Activated T-helper 17 cell treated with anti-CD3 and anti-CD28 coated beads, Interleukin-2, amount 50 U/mL, for 72 hours (primary cell): ENCODE data around the gene MACROD1. TPM values are rescaled to one million over a fixed set of nuclear protein-coding genes. Genes with fewer than 3 reads are reported as not detected.

ENCODE experiments used
- ATAC-seq: fragments of 150-1000 bp; cut with Tn5 transposase; replicated peaks from 2 replicates; pipeline ENCODE4 v1.10.0; 2021; ENCODE audit warnings: mild to moderate bottlenecking, moderate library complexity
- H3K27ac Mint-ChIP-seq: one replicate; pipeline ENCODE4 v1.8.0; 2022; ENCODE audit warnings: mixed read lengths
- H3K27me3 Mint-ChIP-seq: one replicate; pipeline ENCODE4 v1.8.0; 2022; ENCODE audit warnings: mixed read lengths
- H3K36me3 Mint-ChIP-seq: one replicate; pipeline ENCODE4 v1.8.0; 2022; ENCODE audit warnings: low read depth, mild to moderate bottlenecking, mixed read lengths
- H3K4me1 Mint-ChIP-seq: one replicate; pipeline ENCODE4 v1.8.0; 2022; ENCODE audit warnings: mixed read lengths
- H3K4me3 Mint-ChIP-seq: one replicate; pipeline ENCODE4 v1.8.0; 2022; ENCODE audit warnings: mild to moderate bottlenecking, mixed read lengths
- H3K9me3 Mint-ChIP-seq: one replicate; pipeline ENCODE4 v1.8.0; 2022; ENCODE audit warnings: mixed read lengths
- total RNA-seq, 2 donors: library from RNA; stranded (reverse); gene quantifications; one replicate each; pipeline ENCODE4 v1.2.3, GENCODE V29; 2022

The MACROD1 gene
- total RNA-seq, 2 donors from 2014 or later: 5.4 to 9.6 TPM

GRCh38 chr11:64083398-64084080 lies 82.4 kb downstream of the MACROD1 start:
- Mint-ChIP-seq H3K36me3 (no peaks in the 10 kb centered on the region), H3K27me3 (no peaks in the 10 kb centered on the region), H3K4me1 (peaks cover 2% of the 10 kb centered on the region), H3K27ac (no peak overlapping the region), H3K9me3 (no peaks in the 10 kb centered on the region), H3K4me3 (no peak overlapping the region)
- no peak for ATAC-seq

GRCh38 chr11:64081745-64082442 lies 84.0 kb downstream of the MACROD1 start:
- H3K36me3 Mint-ChIP-seq: no peaks in the 10 kb centered on the region
- H3K9me3 Mint-ChIP-seq: no peaks in the 10 kb centered on the region
- no peak overlapping the region for H3K27ac Mint-ChIP-seq
- no peak overlapping the region for H3K4me3 Mint-ChIP-seq
- no peak for ATAC-seq
- H3K4me1 Mint-ChIP-seq: no peaks in the 10 kb centered on the region
- H3K27me3 Mint-ChIP-seq: no peaks in the 10 kb centered on the region

GRCh38 chr11:64080390-64080789 lies 85.5 kb downstream of the MACROD1 start:
- Mint-ChIP-seq H3K4me1 (no peaks in the 10 kb centered on the region), H3K27me3 (no peaks in the 10 kb centered on the region), H3K9me3 (no peaks in the 10 kb centered on the region), H3K36me3 (no peaks in the 10 kb centered on the region), H3K27ac (no peak overlapping the region), H3K4me3 (no peak overlapping the region)
- ATAC-seq: no peak

GRCh38 chr11:64078905-64079304 lies 87.0 kb downstream of the MACROD1 start:
- Mint-ChIP-seq H3K27ac (no peak overlapping the region), H3K9me3 (no peaks in the 10 kb centered on the region), H3K4me1 (peaks cover 5% of the 10 kb centered on the region), H3K36me3 (no peaks in the 10 kb centered on the region), H3K27me3 (no peaks in the 10 kb centered on the region), H3K4me3 (no peak overlapping the region)
- no peak for ATAC-seq

GRCh38 chr11:64078284-64078683 lies 87.6 kb downstream of the MACROD1 start:
- no peaks in the 10 kb centered on the region for H3K9me3 Mint-ChIP-seq
- H3K27ac Mint-ChIP-seq: no peak overlapping the region
- H3K4me3 Mint-ChIP-seq: no peak overlapping the region
- no peak for ATAC-seq
- peaks cover 5% of the 10 kb centered on the region for H3K4me1 Mint-ChIP-seq
- H3K27me3 Mint-ChIP-seq: no peaks in the 10 kb centered on the region
- no peaks in the 10 kb centered on the region for H3K36me3 Mint-ChIP-seq

GRCh38 chr11:64077607-64078006 lies 88.3 kb downstream of the MACROD1 start:
- Mint-ChIP-seq H3K27ac (no peak overlapping the region), H3K27me3 (no peaks in the 10 kb centered on the region), H3K9me3 (no peaks in the 10 kb centered on the region), H3K36me3 (no peaks in the 10 kb centered on the region), H3K4me3 (no peak overlapping the region), H3K4me1 (peaks cover 5% of the 10 kb centered on the region)
- no peak for ATAC-seq

- ATAC-seq: no peak
- no peaks in the 10 kb centered on the region for H3K27me3 Mint-ChIP-seq
- no peak overlapping the region for H3K27ac Mint-ChIP-seq
- no peak overlapping the region for H3K4me3 Mint-ChIP-seq
- H3K9me3 Mint-ChIP-seq: no peaks in the 10 kb centered on the region
- H3K4me1 Mint-ChIP-seq: peaks cover 5% of the 10 kb centered on the region
- H3K36me3 Mint-ChIP-seq: no peaks in the 10 kb centered on the region
Measured at GRCh38 chr11:64076758-64077157, 89.2 kb downstream of the MACROD1 start.

GRCh38 chr11:64074239-64074638 lies 91.7 kb downstream of the MACROD1 start:
- peak; percentile 82 for ATAC-seq

GRCh38 chr11:64073542-64073941 lies 92.4 kb downstream of the MACROD1 start:
- Mint-ChIP-seq H3K9me3 (no peaks in the 10 kb centered on the region), H3K27me3 (no peaks in the 10 kb centered on the region), H3K4me3 (no peak overlapping the region), H3K27ac (no peak overlapping the region), H3K36me3 (no peaks in the 10 kb centered on the region), H3K4me1 (peaks cover 5% of the 10 kb centered on the region)
- ATAC-seq: no peak

More at GRCh38 chr11:64074239-64074638, 91.7 kb downstream of the MACROD1 start:
- Mint-ChIP-seq H3K9me3 (no peaks in the 10 kb centered on the region), H3K4me1 (peaks cover 5% of the 10 kb centered on the region), H3K36me3 (no peaks in the 10 kb centered on the region), H3K27me3 (no peaks in the 10 kb centered on the region), H3K4me3 (no peak overlapping the region), H3K27ac (no peak overlapping the region)

GRCh38 chr11:64072871-64073270 lies 93.0 kb downstream of the MACROD1 start:
- H3K9me3 Mint-ChIP-seq: no peaks in the 10 kb centered on the region
- no peaks in the 10 kb centered on the region for H3K36me3 Mint-ChIP-seq
- no peak overlapping the region for H3K27ac Mint-ChIP-seq
- ATAC-seq: no peak
- no peaks in the 10 kb centered on the region for H3K27me3 Mint-ChIP-seq
- H3K4me3 Mint-ChIP-seq: no peak overlapping the region
- peaks cover 5% of the 10 kb centered on the region for H3K4me1 Mint-ChIP-seq

GRCh38 chr11:64072403-64072802 lies 93.5 kb downstream of the MACROD1 start:
- ATAC-seq: no peak
- Mint-ChIP-seq H3K9me3 (no peaks in the 10 kb centered on the region), H3K27me3 (no peaks in the 10 kb centered on the region), H3K36me3 (no peaks in the 10 kb centered on the region), H3K4me1 (peaks cover 5% of the 10 kb centered on the region), H3K27ac (no peak overlapping the region), H3K4me3 (no peak overlapping the region)

GRCh38 chr11:64071849-64072248 lies 94.1 kb downstream of the MACROD1 start:
- H3K4me1 Mint-ChIP-seq: peaks cover 5% of the 10 kb centered on the region
- H3K9me3 Mint-ChIP-seq: no peaks in the 10 kb centered on the region
- H3K27me3 Mint-ChIP-seq: no peaks in the 10 kb centered on the region
- no peak overlapping the region for H3K27ac Mint-ChIP-seq
- H3K4me3 Mint-ChIP-seq: no peak overlapping the region
- H3K36me3 Mint-ChIP-seq: no peaks in the 10 kb centered on the region
- no peak for ATAC-seq

GRCh38 chr11:64070314-64070681 lies 95.6 kb downstream of the MACROD1 start:
- H3K4me3 Mint-ChIP-seq: no peak overlapping the region
- H3K27ac Mint-ChIP-seq: no peak overlapping the region
- ATAC-seq: no peak
- H3K9me3 Mint-ChIP-seq: no peaks in the 10 kb centered on the region
- no peaks in the 10 kb centered on the region for H3K27me3 Mint-ChIP-seq
- H3K36me3 Mint-ChIP-seq: no peaks in the 10 kb centered on the region
- peaks cover 5% of the 10 kb centered on the region for H3K4me1 Mint-ChIP-seq

GRCh38 chr11:64069401-64070313 lies 96.3 kb downstream of the MACROD1 start:
- H3K36me3 Mint-ChIP-seq: no peaks in the 10 kb centered on the region
- H3K4me3 Mint-ChIP-seq: no peak overlapping the region
- H3K27ac Mint-ChIP-seq: no peak overlapping the region
- peaks cover 3% of the 10 kb centered on the region for H3K27me3 Mint-ChIP-seq
- peaks cover 5% of the 10 kb centered on the region for H3K4me1 Mint-ChIP-seq
- H3K9me3 Mint-ChIP-seq: no peaks in the 10 kb centered on the region
- no peak for ATAC-seq
